Thyroid gland (tissue), 4 donors: Measurements from ENCODE around the gene TRIM52. TPM values are rescaled to one million over a fixed set of nuclear protein-coding genes. Genes with fewer than 3 reads are reported as not detected.

ENCODE experiments used
- DNase-seq, 2 donors: peaks; one replicate each; pipeline ENCODE4 v3.0.0-alpha.2; 2019
- H3K27ac ChIP-seq, 3 donors: fragments of 200-600 bp; sonication (generic); 1 replicate in 2 of 3; 2 replicates in 1 of 3; pipeline ENCODE4 v1.5.1; 2016 to 2019; ENCODE audit warnings: mild to moderate bottlenecking in 1 of 3, moderate library complexity in 1 of 3
- H3K27me3 ChIP-seq: fragments of 200-600 bp; sonication (generic); one replicate; pipeline ENCODE4 v1.5.1; 2019
- H3K36me3 ChIP-seq, 2 donors: fragments of 200-600 bp; sonication (generic); one replicate each; pipeline ENCODE4 v1.5.1; 2016 to 2019
- H3K4me1 ChIP-seq, 2 donors: fragments of 200-600 bp; sonication (generic); one replicate each; pipeline ENCODE4 v1.5.1; 2017 to 2019
- H3K4me3 ChIP-seq, 3 donors: fragments of 200-600 bp; sonication (generic); replicated peaks in 1 of 3; 1 replicate in 2 of 3; 2 replicates in 1 of 3; pipeline ENCODE4 v1.5.1; 2016; ENCODE audit warnings: mild to moderate bottlenecking in 1 of 3
- H3K9me3 ChIP-seq: fragments of 200-600 bp; sonication (generic); one replicate; pipeline ENCODE4 v1.5.1; 2017
- CTCF ChIP-seq, 6 experiments: fragments of 200-600 bp in 3 of 6; fragments of 450-650 bp in 3 of 6; sonication (generic) in 3 of 6; IDR thresholded peaks; one replicate each; pipeline ENCODE4 v1.5.1; 2016 to 2019; ENCODE audit warnings: antibody characterized with exemption in 6 of 6, mild to moderate bottlenecking in 2 of 6, inconsistent platforms in 1 of 6, moderate library complexity in 1 of 6
- POLR2A ChIP-seq, 2 donors: fragments of 450-650 bp; IDR thresholded peaks; one replicate each; pipeline ENCODE4 v1.6.1; 2017; ENCODE audit warnings: antibody characterized with exemption in 2 of 2, mild to moderate bottlenecking in 2 of 2, moderate library complexity in 1 of 2
- WGBS, 2 donors: methylation state at CpG; one replicate each; pipeline ENCODE4 v1.1.5; 2017; 5-methylcytosine and 5-hydroxymethylcytosine counted together
- intact Hi-C: fragments of 100-400 bp; cut with DNase I; formaldehyde crosslinking; loops from one replicate; pipeline ENCODE4 v1.15.1; 2023
- microRNA-seq: library from miRNA; unstranded; fragments of <30 nt; microRNA quantifications from one replicate; pipeline ENCODE4, GENCODE V29; 2016
- small RNA-seq: library from RNA; depleted of rRNA; stranded (forward); fragments of <200 nt; gene quantifications from one replicate; pipeline ENCODE3, GENCODE V24; 2016
- total RNA-seq, 4 donors: library from RNA; depleted of rRNA; stranded (reverse); fragments of >200 nt; gene quantifications; one replicate each; pipeline ENCODE4 v1.2.3, GENCODE V29; 2016

TRIM52 gene
- total RNA-seq, 4 donors from 2014 or later, result 14.8 to 30.8 (median 23.8) TPM

- Histone ChIP-seq H3K27me3 (no peaks in the 10 kb centered on the region), H3K27ac (peak overlapping the region; percentile 25 to 83 (median 68)), H3K36me3 (no peaks in the 10 kb centered on the region), H3K9me3 (no peaks in the 10 kb centered on the region), H3K4me3 (peak overlapping the region in 2 of 3 donors; percentile 60 to 64), H3K4me1 (peaks cover 12 to 16% of the 10 kb centered on the region in 2 donors)
- 19 to 28% methylated on average over 37 of the region's 37 CpGs for WGBS, 2 donors
- DNase-seq, result peak; percentile 37 to 48
- TF ChIP-seq CTCF (IDR thresholded peaks at IDR 0.05) (no peak), POLR2A (IDR thresholded peaks at IDR 0.05) (no peak)
- intact Hi-C loops, result no loop called here
Measured at GRCh38 chr5:181205761-181206649, 54.9 kb downstream of the TRIM52 start.

Small RNA genes lying within 50 kb of the gene (microRNA-seq; reads per million reads assigned to microRNA genes)
- gene MIR4638, result 2.2 reads per million

Small RNA genes lying within 50 kb of the gene (small RNA-seq; reads per million reads assigned to genes)
- gene MIR4638 (not detected), gene RNU6-705P (not detected), gene SNORD95 (not detected), gene SNORD96A (not detected)

Other genes starting within 250 kb of the TRIM52 start
- gene BTNL9, start 220.9 kb downstream of the TRIM52 start, total RNA-seq, result 10 to 100 TPM; 12.9 to 77.1 (median 34.3) TPM
- not detected for gene OR2V1, start 130.0 kb downstream of the TRIM52 start, total RNA-seq
- gene OR2V2, start 113.6 kb downstream of the TRIM52 start, total RNA-seq, result not detected
- gene TRIM7, start 55.9 kb downstream of the TRIM52 start, total RNA-seq, result 10 to 100 TPM; 12.3 to 14.2 (median 13.0) TPM
- gene TRIM41, start 37.9 kb downstream of the TRIM52 start, total RNA-seq, result 10 to 100 TPM; 18.8 to 31.1 (median 22.8) TPM
- gene RACK1, start 17.2 kb downstream of the TRIM52 start, total RNA-seq, result 1,000 to 10,000 TPM; 2,254 to 3,332 (median 2,569) TPM
- gene OR4F3, start 106.1 kb upstream of the TRIM52 start, total RNA-seq, result under 1 TPM in 1 of 4 donors, not detected in 3; 0.45 TPM